WI38 (cell line): ENCODE data around the gene SLC37A2.

Experiments used
- H3K4me3 ChIP-seq: 2 replicates; pipeline ENCODE4 v1.5.1; 2011; ENCODE audit warnings: low read depth, mild to moderate bottlenecking, control low read depth, low read length
- CTCF ChIP-seq: IDR thresholded peaks from 2 replicates; pipeline ENCODE4 v1.5.1; 2012; ENCODE audit warnings: low read depth, mild to moderate bottlenecking, control low read depth, low read length

SLC37A2 gene

GRCh38 chr11:125124618-125124992 lies 61.5 kb downstream of the SLC37A2 start:
- no peak for TF ChIP-seq CTCF
- no peak overlapping the region for H3K4me3 ChIP-seq

DNA sequence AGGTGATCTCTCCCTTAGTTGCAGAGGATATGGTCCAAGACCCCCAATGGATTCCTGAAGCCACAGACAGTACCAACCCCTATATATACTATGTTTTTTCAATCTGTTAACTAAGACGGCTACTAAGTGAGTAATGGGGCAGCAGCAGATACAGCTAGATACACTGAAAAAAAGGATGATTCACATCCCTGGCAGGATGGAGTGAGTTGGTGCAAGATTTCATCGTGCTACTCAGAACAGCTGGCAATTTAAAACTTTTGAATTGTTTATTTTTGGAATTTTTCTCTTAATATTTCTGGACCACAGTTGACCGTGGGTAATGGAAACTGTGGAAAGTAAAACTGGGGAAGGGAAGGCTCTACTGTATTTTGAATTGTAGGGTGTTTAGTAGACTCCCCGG lies 65.3 kb downstream of the SLC37A2 start:
- TF ChIP-seq CTCF = no peak
- H3K4me3 ChIP-seq = no peak overlapping the region

GRCh38 chr11:125129316-125129993 lies 66.3 kb downstream of the SLC37A2 start:
- no peak overlapping the region for H3K4me3 ChIP-seq
- no peak for TF ChIP-seq CTCF

- no peak for TF ChIP-seq CTCF
- no peak overlapping the region for H3K4me3 ChIP-seq
Measured at GRCh38 chr11:125132071-125132470, 69.0 kb downstream of the SLC37A2 start.

GRCh38 chr11:125132596-125132995 lies 69.5 kb downstream of the SLC37A2 start:
- no peak for TF ChIP-seq CTCF
- no peak overlapping the region for H3K4me3 ChIP-seq

DNA sequence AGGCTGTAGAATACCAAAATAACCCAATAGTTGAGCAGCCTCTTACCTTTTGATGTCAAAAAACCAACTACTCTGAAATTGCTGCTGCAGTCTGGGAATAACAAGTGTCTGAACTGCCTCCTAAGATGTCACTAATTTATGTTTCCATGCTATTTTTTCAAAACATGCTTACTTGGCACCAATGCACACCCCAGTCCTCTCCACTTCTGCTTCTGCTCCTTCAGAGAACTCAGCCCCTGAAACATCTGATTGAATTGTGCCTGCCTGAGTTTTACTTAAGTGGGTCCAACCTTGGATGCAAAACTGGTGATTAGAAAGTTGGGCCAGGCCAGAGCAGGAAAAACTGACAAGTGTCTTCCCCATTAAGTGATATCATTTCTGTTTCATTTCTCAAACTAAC lies 72.9 kb downstream of the SLC37A2 start:
- H3K4me3 ChIP-seq = no peak overlapping the region
- no peak for TF ChIP-seq CTCF

DNA sequence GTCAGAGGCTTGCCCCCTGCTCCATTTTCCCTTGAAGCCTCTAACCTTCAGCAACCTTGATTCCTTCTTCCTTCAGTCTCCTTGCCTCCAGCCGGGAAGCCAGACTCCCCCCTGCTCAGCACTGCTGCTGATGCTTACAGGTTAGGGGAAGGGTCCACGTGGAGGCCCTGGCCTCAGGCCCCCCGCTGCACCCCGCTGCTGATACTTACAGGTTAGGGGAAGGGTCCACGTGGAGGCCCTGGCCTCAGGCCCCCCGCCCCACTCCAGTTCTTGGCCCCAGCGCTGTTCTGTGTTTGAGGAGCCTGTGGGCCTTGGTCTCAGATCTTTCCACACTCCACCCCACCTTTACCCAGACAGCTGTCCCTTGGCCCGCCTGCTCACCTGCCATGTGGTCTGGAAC lies 75.9 kb downstream of the SLC37A2 start:
- no peak for TF ChIP-seq CTCF
- H3K4me3 ChIP-seq = no peak overlapping the region
